CD4-positive, CD25-positive, alpha-beta regulatory T cell (primary cell): Measurements from ENCODE around the gene TNF. TPM values are rescaled to one million over a fixed set of nuclear protein-coding genes. Genes with fewer than 3 reads are reported as not detected.
"Not testable (repeated sequence)": the region's sequence is repeated elsewhere in the genome, so short reads cannot be mapped to it uniquely, and the experiment has no call there.

ENCODE experiments used
- ATAC-seq, 2 donors: fragments of 150-1000 bp; cut with Tn5 transposase; one replicate each; pipeline ENCODE4 v1.10.0; 2021; ENCODE audit warnings: low read depth in 2 of 2, moderate number of reproducible peaks in 2 of 2, moderate library complexity in 1 of 2
- DNase-seq, 3 donors: peaks; one replicate each; pipeline versions ENCODE4 v3.0.0 to v3.0.0-alpha.2; 2012 to 2022; ENCODE audit warnings: mixed read lengths in 1 of 3
- H3K27ac ChIP-seq: one replicate; pipeline ENCODE4 v1.7.0; 2013; ENCODE audit warnings: mild to moderate bottlenecking, low read length; ENCODE audit not compliant: insufficient read depth, poor library complexity, severe bottlenecking
- H3K27me3 ChIP-seq: one replicate; pipeline ENCODE4 v1.7.0; 2013; ENCODE audit warnings: low read length; ENCODE audit not compliant: control insufficient read depth, insufficient read depth
- H3K36me3 ChIP-seq: one replicate; pipeline ENCODE4 v1.7.0; 2013; ENCODE audit warnings: mild to moderate bottlenecking, low read length, moderate library complexity; ENCODE audit not compliant: control insufficient read depth, insufficient read depth
- H3K4me1 ChIP-seq: 2 replicates; pipeline ENCODE4 v1.7.0; 2013; ENCODE audit warnings: mild to moderate bottlenecking, low read length; ENCODE audit not compliant: insufficient read depth, control insufficient read depth, poor library complexity, severe bottlenecking
- H3K4me3 ChIP-seq: one replicate; pipeline ENCODE4 v1.7.0; 2013; ENCODE audit warnings: low read depth, mild to moderate bottlenecking, low read length, moderate library complexity
- H3K9me3 ChIP-seq, 2 experiments: 1 replicate in 1 of 2; 2 replicates in 1 of 2; pipeline ENCODE4 v1.7.0; 2013; ENCODE audit warnings: low read length in 2 of 2, mild to moderate bottlenecking in 1 of 2, moderate library complexity in 1 of 2; ENCODE audit not compliant: control insufficient read depth in 2 of 2
- H3K27ac Mint-ChIP-seq, 3 donors: one replicate each; pipeline ENCODE4 v1.8.0; 2020 to 2022; ENCODE audit warnings: mild to moderate bottlenecking in 3 of 3, mixed read lengths in 3 of 3, moderate library complexity in 2 of 3
- H3K27me3 Mint-ChIP-seq: one replicate; pipeline ENCODE4 v1.8.0; 2022; ENCODE audit warnings: mild to moderate bottlenecking, mixed read lengths
- H3K36me3 Mint-ChIP-seq: one replicate; pipeline ENCODE4 v1.8.0; 2020; ENCODE audit warnings: mixed read lengths
- H3K4me1 Mint-ChIP-seq, 4 donors: one replicate each; pipeline ENCODE4 v1.8.0; 2020 to 2022; ENCODE audit warnings: mixed read lengths in 4 of 4, mild to moderate bottlenecking in 1 of 4
- H3K4me3 Mint-ChIP-seq, 4 donors: one replicate each; pipeline ENCODE4 v1.8.0; 2020 to 2022; ENCODE audit warnings: mild to moderate bottlenecking in 4 of 4, mixed read lengths in 4 of 4, moderate library complexity in 3 of 4
- H3K9me3 Mint-ChIP-seq, 7 donors: one replicate each; pipeline ENCODE4 v1.8.0; 2020 to 2022; ENCODE audit warnings: mixed read lengths in 7 of 7, mild to moderate bottlenecking in 3 of 7, moderate library complexity in 2 of 7
- polyA plus RNA-seq, 4 donors: library from polyadenylated mRNA; unstranded; fragments of 300-500 nt; fragmentation: Illumina TruSeq; gene quantifications; one replicate each; pipeline ENCODE4 v1.2.3, GENCODE V29; 2021
- total RNA-seq: library from RNA; stranded (reverse); gene quantifications from one replicate; pipeline ENCODE4 v1.2.3, GENCODE V29; 2022

Gene TNF
- total and polyA plus RNA-seq, 5 donors from 2014 or later = 0.48 to 21.8 (median 2.4) TPM

GRCh38 chr6:31587791-31588777 is 12.7 kb downstream of the TNF start:
- H3K4me1 ChIP-seq = peaks cover 77% of the 10 kb centered on the region
- no peaks in the 10 kb centered on the region for H3K36me3 ChIP-seq
- peak overlapping the region; percentile 97 to 99 (median 98) for H3K27ac Mint-ChIP-seq
- peaks cover 0 to 3% (median 0%) of the 10 kb centered on the region in 7 donors for H3K9me3 Mint-ChIP-seq
- H3K27me3 Mint-ChIP-seq = peaks cover 10% of the 10 kb centered on the region
- peak overlapping the region; percentile 95 for H3K27ac ChIP-seq
- H3K4me3 ChIP-seq = peak overlapping the region; percentile 65
- H3K36me3 Mint-ChIP-seq = peaks cover 5% of the 10 kb centered on the region
- ATAC-seq = no peak
- H3K4me1 Mint-ChIP-seq = peaks cover 6 to 88% (median 60%) of the 10 kb centered on the region in 4 donors
- peak overlapping the region; percentile 67 to 92 (median 84) for H3K4me3 Mint-ChIP-seq
- H3K27me3 ChIP-seq = no peaks in the 10 kb centered on the region
- peak in 1 of 3 donors; percentile 50 for DNase-seq
- no peaks in the 10 kb centered on the region for H3K9me3 ChIP-seq

DNA sequence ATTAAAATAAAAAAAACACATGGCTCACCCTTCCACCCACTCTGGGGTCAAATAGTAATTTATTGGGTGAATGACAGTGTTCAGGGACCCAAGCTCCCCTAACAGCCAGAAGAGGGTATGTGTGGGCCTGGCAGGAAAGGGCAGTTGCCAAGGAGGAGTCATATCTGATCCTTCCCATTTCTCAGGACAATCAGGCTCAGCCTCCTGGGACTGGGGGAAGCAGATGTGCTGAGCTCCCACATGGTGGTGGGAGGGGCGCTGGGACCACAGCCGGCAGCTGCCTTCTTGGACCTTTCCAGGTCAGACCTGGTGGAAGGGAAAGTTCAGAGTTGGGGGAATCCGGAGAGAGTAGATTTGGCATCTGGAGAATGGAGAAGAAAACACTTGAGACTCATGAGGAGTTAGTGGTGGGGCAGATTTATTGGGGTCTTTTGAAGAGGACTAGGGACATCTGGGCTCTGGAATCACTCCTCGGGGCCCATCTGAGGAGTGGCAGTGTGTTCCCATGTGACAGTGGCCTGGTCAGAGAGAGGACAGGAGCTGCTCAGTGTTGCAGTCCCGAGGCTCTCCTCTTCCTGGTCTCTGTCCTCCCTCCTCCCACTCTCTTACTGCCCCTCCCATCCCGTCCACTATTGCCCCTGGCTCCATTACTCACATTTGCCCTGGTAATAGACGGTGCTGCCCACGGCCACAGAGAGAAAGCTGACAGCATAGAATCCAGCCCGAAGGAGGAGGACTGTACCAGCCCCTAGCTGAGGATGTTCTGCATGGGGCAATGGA is 13.7 kb downstream of the TNF start:
- peak overlapping the region; percentile 95 for H3K27ac ChIP-seq
- peaks cover 0 to 3% (median 0%) of the 10 kb centered on the region in 7 donors for H3K9me3 Mint-ChIP-seq

DNA sequence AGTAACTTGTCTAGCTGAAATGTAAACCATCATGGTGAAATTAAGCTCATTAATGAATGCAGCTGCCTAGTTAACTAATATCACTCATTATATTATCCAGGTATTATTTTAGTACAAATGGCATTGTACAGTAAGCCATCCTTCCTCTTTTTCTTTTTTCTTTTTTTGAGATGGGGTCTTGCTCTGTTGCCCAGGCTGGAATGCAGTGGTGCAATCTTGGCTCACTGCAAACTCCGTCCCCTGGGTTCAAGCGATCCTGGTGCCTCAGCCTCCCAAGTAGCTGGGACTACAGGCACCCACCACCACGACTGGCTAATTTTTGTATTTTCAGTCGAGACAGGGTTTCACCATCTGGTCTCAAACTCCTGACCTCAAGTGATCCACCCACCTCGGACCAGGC is 15.3 kb downstream of the TNF start:
- H3K9me3 Mint-ChIP-seq, ATAC-seq, H3K9me3 ChIP-seq, H3K4me3 ChIP-seq, H3K36me3 Mint-ChIP-seq, DNase-seq, H3K36me3 ChIP-seq, H3K27me3 ChIP-seq, H3K27me3 Mint-ChIP-seq: not testable (repeated sequence)
- H3K27ac ChIP-seq = peak overlapping the region; percentile 20
- H3K4me1 ChIP-seq = peaks cover 66% of the 10 kb centered on the region
- peak overlapping the region in 2 of 3 donors; percentile 16 to 92 for H3K27ac Mint-ChIP-seq
- H3K4me1 Mint-ChIP-seq = peaks cover 1 to 79% (median 48%) of the 10 kb centered on the region in 4 donors
- H3K4me3 Mint-ChIP-seq = peak overlapping the region in 1 of 4 donors; percentile 69

More for the DNA sequence above, 13.7 kb downstream of the TNF start:
- H3K27me3 Mint-ChIP-seq = peaks cover 14% of the 10 kb centered on the region
- Histone ChIP-seq H3K4me3 (no peak overlapping the region), H3K36me3 (no peaks in the 10 kb centered on the region), H3K27me3 (no peaks in the 10 kb centered on the region), H3K4me1 (peaks cover 77% of the 10 kb centered on the region), H3K9me3 (no peaks in the 10 kb centered on the region)
- ATAC-seq (no peak), DNase-seq (no peak)
- H3K4me3 Mint-ChIP-seq = peak overlapping the region in 3 of 4 donors; percentile 43 to 64 (median 43)
- H3K4me1 Mint-ChIP-seq = peaks cover 6 to 88% (median 56%) of the 10 kb centered on the region in 4 donors
- peak overlapping the region; percentile 78 to 99 (median 98) for H3K27ac Mint-ChIP-seq
- peaks cover 5% of the 10 kb centered on the region for H3K36me3 Mint-ChIP-seq

GRCh38 chr6:31592396-31592771 is 17.0 kb downstream of the TNF start:
- DNase-seq = no peak
- Histone ChIP-seq H3K27me3 (no peaks in the 10 kb centered on the region), H3K4me3 (peak overlapping the region; percentile 57), H3K4me1 (peaks cover 61% of the 10 kb centered on the region), H3K9me3 (no peaks in the 10 kb centered on the region), H3K27ac (peak overlapping the region; percentile 63), H3K36me3 (no peaks in the 10 kb centered on the region)
- Mint-ChIP-seq H3K27ac (peak overlapping the region; percentile 84 to 93 (median 92)), H3K4me1 (peaks cover 7 to 77% (median 42%) of the 10 kb centered on the region in 4 donors), H3K36me3 (peaks cover 5% of the 10 kb centered on the region), H3K27me3 (peaks cover 4% of the 10 kb centered on the region), H3K4me3 (peak overlapping the region; percentile 72 to 85 (median 81)), H3K9me3 (peaks cover 0 to 3% (median 0%) of the 10 kb centered on the region in 7 donors)
- ATAC-seq = peak in 1 of 2 donors; percentile 2

DNA sequence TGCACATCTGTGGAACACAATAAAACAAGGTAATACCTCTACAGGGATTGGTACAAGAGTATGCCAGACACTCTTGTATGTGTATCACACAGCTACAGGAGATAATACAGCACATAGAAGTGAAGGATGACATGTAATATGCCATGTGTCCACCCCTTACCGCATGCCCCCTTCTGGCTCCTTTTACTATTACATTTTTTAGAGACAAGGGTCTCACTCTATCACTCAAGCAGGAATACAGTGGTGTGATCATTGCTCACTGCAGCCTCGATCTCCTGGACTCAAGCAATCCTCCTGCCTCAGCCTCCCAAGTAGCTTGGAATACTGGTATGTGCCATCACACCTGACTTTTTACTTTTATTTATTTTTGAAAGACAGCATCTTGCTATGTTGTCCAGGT is 21.6 kb downstream of the TNF start:
- no peaks in the 10 kb centered on the region for H3K36me3 Mint-ChIP-seq
- ATAC-seq (peak; percentile 76 to 80), DNase-seq (peak in 2 of 3 donors; percentile 81 to 87)
- H3K36me3 ChIP-seq = no peaks in the 10 kb centered on the region
- H3K27me3 ChIP-seq = no peaks in the 10 kb centered on the region
- peaks cover 11 to 55% (median 26%) of the 10 kb centered on the region in 4 donors for H3K4me1 Mint-ChIP-seq
- no peaks in the 10 kb centered on the region for H3K9me3 ChIP-seq
- H3K9me3 Mint-ChIP-seq = no peaks in the 10 kb centered on the region
- H3K27me3 Mint-ChIP-seq = peaks cover 4% of the 10 kb centered on the region
- H3K27ac ChIP-seq = peak overlapping the region; percentile 33
- peaks cover 44% of the 10 kb centered on the region for H3K4me1 ChIP-seq
- peak overlapping the region; percentile 67 to 89 (median 76) for H3K27ac Mint-ChIP-seq
- peak overlapping the region in 3 of 4 donors; percentile 22 to 69 (median 40) for H3K4me3 Mint-ChIP-seq
- peak overlapping the region; percentile 64 for H3K4me3 ChIP-seq

GRCh38 chr6:31607317-31607716 is 32.0 kb downstream of the TNF start:
- Histone ChIP-seq H3K4me3 (no peak overlapping the region), H3K4me1 (no peaks in the 10 kb centered on the region), H3K27ac (no peak overlapping the region), H3K27me3 (no peaks in the 10 kb centered on the region), H3K36me3 (no peaks in the 10 kb centered on the region), H3K9me3 (no peaks in the 10 kb centered on the region)
- Mint-ChIP-seq H3K9me3 (no peaks in the 10 kb centered on the region), H3K27me3 (no peaks in the 10 kb centered on the region), H3K36me3 (no peaks in the 10 kb centered on the region), H3K4me3 (no peak overlapping the region), H3K27ac (no peak overlapping the region), H3K4me1 (no peaks in the 10 kb centered on the region)
- DNase-seq (no peak), ATAC-seq (no peak)

DNA sequence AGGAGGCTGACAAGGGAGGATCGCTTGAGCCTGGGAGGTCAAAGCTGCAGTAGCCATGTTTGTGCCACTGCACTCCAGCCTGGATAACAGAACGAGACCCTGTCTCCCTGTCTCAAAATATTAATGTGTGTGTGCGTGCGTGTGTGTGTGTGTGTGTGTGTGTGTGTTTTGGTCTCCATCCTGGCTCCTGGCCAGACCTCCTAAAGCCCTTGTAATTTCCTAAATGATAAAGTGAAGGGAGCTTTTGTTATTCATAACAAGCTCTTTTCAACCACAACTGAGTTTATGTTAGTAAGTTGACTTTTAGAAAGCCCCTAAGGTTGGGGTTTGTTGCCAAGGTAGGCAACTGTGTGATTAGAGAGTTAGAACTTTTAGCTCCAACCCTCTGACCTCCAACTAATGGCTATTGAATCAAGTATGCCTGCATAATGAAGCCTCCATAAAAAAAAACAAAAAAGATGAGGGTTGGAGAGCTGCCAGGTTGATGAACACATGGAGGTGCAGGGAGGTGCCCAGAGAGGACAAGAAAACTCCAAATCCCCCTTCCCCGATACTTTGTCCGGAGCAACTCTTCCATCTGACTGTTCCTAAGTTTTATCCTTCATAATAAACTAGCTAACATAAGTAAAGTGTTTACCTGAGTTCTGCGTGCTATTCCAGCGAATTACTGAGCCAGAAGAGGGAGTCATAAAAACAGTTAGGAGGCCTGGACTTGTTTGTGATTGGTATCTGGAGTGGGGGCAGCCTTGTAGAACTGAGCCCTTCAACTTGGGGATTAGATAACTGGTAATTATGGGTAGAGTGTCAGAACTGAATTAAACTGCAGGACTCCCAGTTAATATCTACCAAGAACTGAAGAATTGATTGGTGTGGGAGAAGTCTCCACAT is 34.4 kb downstream of the TNF start:
- no peaks in the 10 kb centered on the region for H3K36me3 ChIP-seq
- Mint-ChIP-seq H3K36me3 (no peaks in the 10 kb centered on the region), H3K27me3 (no peaks in the 10 kb centered on the region), H3K27ac (peak overlapping the region in 1 of 3 donors; percentile 49), H3K4me1 (peaks cover 0 to 5% (median 2%) of the 10 kb centered on the region in 4 donors), H3K9me3 (no peaks in the 10 kb centered on the region), H3K4me3 (peak overlapping the region in 1 of 4 donors; percentile 28)
- no peak overlapping the region for H3K4me3 ChIP-seq
- H3K27ac ChIP-seq = no peak overlapping the region
- H3K9me3 ChIP-seq = no peaks in the 10 kb centered on the region
- no peaks in the 10 kb centered on the region for H3K27me3 ChIP-seq
- H3K4me1 ChIP-seq = no peaks in the 10 kb centered on the region
- DNase-seq = no peak
- ATAC-seq = no peak
